GM23338 (cell line): Measurements from ENCODE around the gene SLC27A3. TPM values are rescaled to one million over a fixed set of nuclear protein-coding genes. Genes with fewer than 3 reads are reported as not detected.

Source experiments
- CREB1 ChIP-seq: fragments of 250-450 bp; sonication (Bioruptor Pico); IDR thresholded peaks from 2 replicates; pipeline ENCODE4 v1.5.0; 2020; ENCODE audit warnings: low read depth, mild to moderate bottlenecking, moderate library complexity
- ETS1 ChIP-seq: IDR thresholded peaks from 2 replicates; pipeline ENCODE4 v1.6.1; 2016; ENCODE audit warnings: antibody characterized with exemption
- EZH2 ChIP-seq: fragments of 200-600 bp; sonication (generic); IDR thresholded peaks from one replicate; pipeline ENCODE4 v1.8.0; 2017; ENCODE audit warnings: antibody characterized with exemption, mild to moderate bottlenecking, low read depth; ENCODE audit not compliant: unreplicated experiment
- EZH2phosphoT487 ChIP-seq: fragments of 200-600 bp; sonication (generic); IDR thresholded peaks from one replicate; pipeline ENCODE4 v1.8.1; 2018; ENCODE audit warnings: antibody characterized with exemption; ENCODE audit not compliant: unreplicated experiment
- REST ChIP-seq: IDR thresholded peaks from one replicate; pipeline ENCODE4 v1.6.1; 2018; ENCODE audit warnings: antibody characterized with exemption; ENCODE audit not compliant: unreplicated experiment
- STAT1 ChIP-seq: IDR thresholded peaks from one replicate; pipeline ENCODE4 v1.6.1; 2016; ENCODE audit warnings: antibody characterized with exemption; ENCODE audit not compliant: unreplicated experiment
- ZNF114 ChIP-seq: fragments of 250-450 bp; sonication (Bioruptor Pico); IDR thresholded peaks from 2 replicates; pipeline ENCODE4 v1.5.0; 2020; ENCODE audit warnings: mild to moderate bottlenecking, moderate library complexity
- ZNF462 ChIP-seq: fragments of 250-450 bp; sonication (Bioruptor Pico); IDR thresholded peaks from 2 replicates; pipeline ENCODE4 v1.5.0; 2020; ENCODE audit warnings: mild to moderate bottlenecking, moderate library complexity
- polyA plus RNA-seq: library from polyadenylated mRNA; unstranded; fragments of >200 nt; fragmentation: Nextera tagmentation; extraction: Ambion mirVana; gene quantifications from 2 replicates; pipeline ENCODE4 v1.2.1, GENCODE V29; 2016
- total RNA-seq: library from RNA; depleted of rRNA; stranded (reverse); fragments of >200 nt; shearing (Covaris generic); gene quantifications from 2 replicates; pipeline ENCODE4 v1.2.3, GENCODE V29; 2014

Gene SLC27A3
- total and polyA plus RNA-seq, 2 experiments from 2014 or later: 24.2 to 26.3 TPM

DNA sequence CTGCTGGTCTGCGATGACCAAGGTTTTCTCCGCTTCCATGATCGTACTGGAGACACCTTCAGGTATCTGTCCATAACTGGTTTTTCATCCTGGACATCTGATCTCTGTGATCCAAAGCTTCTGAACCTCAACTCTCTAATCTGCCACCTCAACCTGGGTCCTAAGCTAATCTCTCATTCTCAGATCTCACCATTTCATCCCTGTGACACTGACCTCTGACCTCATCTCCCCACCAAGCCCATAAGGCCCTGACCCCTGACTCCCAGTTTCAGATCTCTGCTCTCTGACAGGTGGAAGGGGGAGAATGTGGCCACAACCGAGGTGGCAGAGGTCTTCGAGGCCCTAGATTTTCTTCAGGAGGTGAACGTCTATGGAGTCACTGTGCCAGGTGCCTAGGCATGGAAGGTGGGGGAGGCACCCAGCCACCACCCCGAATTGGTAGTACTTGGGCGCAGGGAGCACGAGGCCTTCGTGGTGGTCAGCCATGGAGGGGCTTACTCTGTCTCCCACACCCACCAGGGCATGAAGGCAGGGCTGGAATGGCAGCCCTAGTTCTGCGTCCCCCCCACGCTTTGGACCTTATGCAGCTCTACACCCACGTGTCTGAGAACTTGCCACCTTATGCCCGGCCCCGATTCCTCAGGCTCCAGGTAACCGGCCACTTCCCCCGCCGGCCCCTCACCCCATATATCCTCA lies 3.8 kb downstream of the SLC27A3 start (continued):
- TF ChIP-seq ZNF462 (CRISPR knock-in tag) (no peak), REST (no peak), CREB1 (CRISPR knock-in tag) (no peak), ZNF114 (CRISPR knock-in tag) (no peak), EZH2 (no peak), EZH2phosphoT487 (no peak), STAT1 (no peak), ETS1 (no peak)
